Endothelial cell (in vitro differentiated cells): Measurements from ENCODE around the gene ZNF319. TPM values are rescaled to one million over a fixed set of nuclear protein-coding genes. Genes with fewer than 3 reads are reported as not detected.

Experiments
- DNase-seq: peaks from one replicate; pipeline ENCODE4 v3.0.0; 2021; ENCODE audit warnings: low spot score
- H3K27ac Mint-ChIP-seq: one replicate; pipeline ENCODE4 v1.8.0; 2021; ENCODE audit warnings: mixed read lengths, inconsistent platforms; ENCODE audit not compliant: unreplicated experiment
- H3K27me3 Mint-ChIP-seq: one replicate; pipeline ENCODE4 v1.8.0; 2021; ENCODE audit warnings: mild to moderate bottlenecking, moderate library complexity, mixed read lengths, inconsistent platforms; ENCODE audit not compliant: unreplicated experiment
- H3K36me3 Mint-ChIP-seq: one replicate; pipeline ENCODE4 v1.8.0; 2021; ENCODE audit warnings: mild to moderate bottlenecking, low read depth, mixed read lengths, inconsistent platforms; ENCODE audit not compliant: unreplicated experiment
- H3K4me1 Mint-ChIP-seq: one replicate; pipeline ENCODE4 v1.8.0; 2021; ENCODE audit warnings: mild to moderate bottlenecking, mixed read lengths, inconsistent platforms; ENCODE audit not compliant: unreplicated experiment
- H3K4me3 Mint-ChIP-seq: one replicate; pipeline ENCODE4 v1.8.0; 2021; ENCODE audit warnings: mild to moderate bottlenecking, mixed read lengths, inconsistent platforms; ENCODE audit not compliant: unreplicated experiment
- H3K9me3 Mint-ChIP-seq: one replicate; pipeline ENCODE4 v1.8.0; 2021; ENCODE audit warnings: mixed read lengths, inconsistent platforms; ENCODE audit not compliant: unreplicated experiment
- total RNA-seq: library from RNA; stranded (reverse); fragmentation: NEBNext Ultra II Directional; extraction: Animal tissue kit (Norgen Biotek cat#: 25700); gene quantifications from one replicate; pipeline ENCODE4 v1.2.1, GENCODE V29; 2021; ENCODE audit not compliant: unreplicated experiment
- TF ChIP-seq, protein P1 (sequence below): fragments of 200-600 bp; sonication (generic); IDR thresholded peaks from one replicate; pipeline ENCODE4 v1.5.0; 2021; ENCODE audit warnings: antibody characterized with exemption; ENCODE audit not compliant: unreplicated experiment

Gene ZNF319
- total RNA-seq, 1 donor from 2014 or later = 16.1 TPM

DNA sequence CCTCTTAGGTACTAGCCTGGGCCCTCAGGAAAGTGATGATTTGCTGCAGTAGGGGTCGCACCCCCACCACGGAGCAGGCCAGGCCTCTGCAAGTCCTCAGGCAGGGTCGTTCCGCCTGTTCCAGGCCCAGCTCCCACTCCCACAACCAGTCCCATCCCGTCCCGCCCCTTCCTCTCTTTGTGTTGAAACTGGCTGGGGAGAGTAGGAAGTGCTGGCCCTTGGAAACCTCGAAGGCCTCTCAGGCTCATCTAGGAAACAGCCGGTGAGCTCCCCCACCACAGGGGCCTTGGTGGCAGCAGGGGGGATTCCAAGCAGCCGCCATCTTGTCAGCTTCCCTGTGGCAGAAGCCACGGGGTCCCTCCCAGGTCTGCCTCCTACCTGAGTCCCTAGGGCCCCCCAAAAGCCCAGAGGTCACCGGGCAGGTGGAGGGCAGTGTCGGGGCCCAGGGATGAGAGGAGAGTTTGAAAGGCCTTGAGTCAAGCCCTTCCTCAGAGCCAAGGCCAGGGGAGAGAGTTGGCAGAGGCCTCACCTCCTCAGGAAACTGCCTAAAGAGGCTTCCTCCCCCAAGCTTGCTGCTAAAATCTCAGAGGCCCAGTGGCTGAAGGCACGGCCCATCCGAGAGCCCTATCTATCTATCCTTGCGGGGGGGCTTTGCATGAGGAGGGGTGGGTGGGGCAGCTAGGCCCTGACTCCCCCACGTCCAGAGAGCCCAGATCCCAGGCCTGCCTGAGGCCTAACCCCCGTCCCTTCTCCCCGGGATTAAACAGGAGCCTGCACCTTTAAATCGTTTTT lies 47.3 kb upstream of the ZNF319 start:
- TF ChIP-seq, protein P1, sequence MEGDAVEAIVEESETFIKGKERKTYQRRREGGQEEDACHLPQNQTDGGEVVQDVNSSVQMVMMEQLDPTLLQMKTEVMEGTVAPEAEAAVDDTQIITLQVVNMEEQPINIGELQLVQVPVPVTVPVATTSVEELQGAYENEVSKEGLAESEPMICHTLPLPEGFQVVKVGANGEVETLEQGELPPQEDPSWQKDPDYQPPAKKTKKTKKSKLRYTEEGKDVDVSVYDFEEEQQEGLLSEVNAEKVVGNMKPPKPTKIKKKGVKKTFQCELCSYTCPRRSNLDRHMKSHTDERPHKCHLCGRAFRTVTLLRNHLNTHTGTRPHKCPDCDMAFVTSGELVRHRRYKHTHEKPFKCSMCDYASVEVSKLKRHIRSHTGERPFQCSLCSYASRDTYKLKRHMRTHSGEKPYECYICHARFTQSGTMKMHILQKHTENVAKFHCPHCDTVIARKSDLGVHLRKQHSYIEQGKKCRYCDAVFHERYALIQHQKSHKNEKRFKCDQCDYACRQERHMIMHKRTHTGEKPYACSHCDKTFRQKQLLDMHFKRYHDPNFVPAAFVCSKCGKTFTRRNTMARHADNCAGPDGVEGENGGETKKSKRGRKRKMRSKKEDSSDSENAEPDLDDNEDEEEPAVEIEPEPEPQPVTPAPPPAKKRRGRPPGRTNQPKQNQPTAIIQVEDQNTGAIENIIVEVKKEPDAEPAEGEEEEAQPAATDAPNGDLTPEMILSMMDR = no peak
- peak overlapping the region; percentile 96 for H3K27ac Mint-ChIP-seq
- H3K4me1 Mint-ChIP-seq = peaks cover 41% of the 10 kb centered on the region
- H3K9me3 Mint-ChIP-seq = no peaks in the 10 kb centered on the region
- H3K27me3 Mint-ChIP-seq = peaks cover 15% of the 10 kb centered on the region
- H3K36me3 Mint-ChIP-seq = peaks cover 15% of the 10 kb centered on the region
- H3K4me3 Mint-ChIP-seq = peak overlapping the region; percentile 76
- DNase-seq = peak; percentile 74

DNA sequence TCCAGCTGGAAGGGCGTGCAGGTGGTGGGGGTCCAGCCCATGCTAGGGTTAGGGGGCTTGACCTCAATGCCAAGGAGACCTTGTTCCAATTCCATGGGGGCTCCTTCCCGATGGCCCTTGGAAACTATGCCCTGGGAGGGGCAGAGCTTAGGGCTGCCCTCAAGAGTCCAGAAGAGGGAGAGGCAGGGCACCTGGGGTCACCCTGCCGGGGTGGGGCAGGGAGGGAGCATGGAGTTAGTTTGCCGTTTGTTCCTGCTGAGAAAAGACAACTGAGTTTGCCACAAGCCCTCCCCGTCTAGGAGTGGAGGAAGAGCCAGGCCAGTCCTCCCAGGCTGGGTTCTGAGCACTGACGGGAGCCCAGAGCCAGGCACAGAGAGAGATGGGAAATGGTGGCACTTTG lies 46.5 kb upstream of the ZNF319 start:
- no peaks in the 10 kb centered on the region for H3K9me3 Mint-ChIP-seq

DNA sequence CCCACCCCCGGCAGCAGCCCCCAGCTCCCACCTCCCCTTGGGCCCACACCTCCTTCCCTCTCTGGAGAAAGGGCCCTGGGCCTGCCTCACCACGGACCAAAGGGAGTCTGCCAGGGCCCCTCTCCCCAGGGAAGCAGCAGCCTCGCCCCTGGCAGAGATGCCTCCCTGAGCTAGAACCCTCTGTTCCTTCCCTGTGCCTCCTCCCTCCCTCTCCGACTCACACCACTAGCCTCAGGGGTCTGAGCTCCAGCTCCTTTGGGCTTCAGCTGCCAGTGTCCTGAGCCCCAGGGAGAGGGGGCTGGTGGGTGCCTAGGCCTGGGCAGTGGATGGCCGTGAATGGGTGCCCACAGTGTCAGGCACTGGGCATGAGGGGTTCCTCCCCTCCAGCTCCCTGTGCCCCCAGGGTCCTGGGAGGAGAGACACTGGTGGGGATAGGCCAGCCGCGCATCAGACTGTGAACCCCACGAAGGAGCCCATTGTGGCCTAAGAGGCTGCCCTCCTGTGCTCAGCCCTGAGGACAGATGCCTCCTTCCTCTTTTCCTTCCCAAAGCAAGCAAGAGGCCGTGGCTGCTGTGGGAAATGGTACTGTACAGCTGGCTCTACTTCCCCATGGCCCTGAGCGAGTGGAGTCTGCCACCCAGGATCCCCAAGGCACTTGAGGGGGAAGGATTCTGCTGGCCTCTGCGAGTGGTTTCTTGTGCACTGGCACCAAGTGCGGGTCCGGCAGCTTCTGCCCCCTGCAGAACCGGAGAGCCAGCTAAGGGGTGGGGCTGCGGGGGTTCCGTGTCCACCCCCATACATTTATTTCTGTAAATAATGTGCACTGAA lies 45.8 kb upstream of the ZNF319 start:
- Mint-ChIP-seq H3K4me3 (no peak overlapping the region), H3K27ac (peak overlapping the region; percentile 96), H3K36me3 (peaks cover 16% of the 10 kb centered on the region), H3K9me3 (no peaks in the 10 kb centered on the region), H3K27me3 (peaks cover 17% of the 10 kb centered on the region), H3K4me1 (peaks cover 41% of the 10 kb centered on the region)
- TF ChIP-seq, protein P1 = no peak
- no peak for DNase-seq

More for the DNA sequence above, 46.5 kb upstream of the ZNF319 start:
- Mint-ChIP-seq H3K27me3 (peaks cover 17% of the 10 kb centered on the region), H3K4me3 (no peak overlapping the region), H3K4me1 (peaks cover 41% of the 10 kb centered on the region), H3K27ac (peak overlapping the region; percentile 96), H3K36me3 (peaks cover 16% of the 10 kb centered on the region)
- DNase-seq = no peak
- TF ChIP-seq, protein P1 = no peak

DNA sequence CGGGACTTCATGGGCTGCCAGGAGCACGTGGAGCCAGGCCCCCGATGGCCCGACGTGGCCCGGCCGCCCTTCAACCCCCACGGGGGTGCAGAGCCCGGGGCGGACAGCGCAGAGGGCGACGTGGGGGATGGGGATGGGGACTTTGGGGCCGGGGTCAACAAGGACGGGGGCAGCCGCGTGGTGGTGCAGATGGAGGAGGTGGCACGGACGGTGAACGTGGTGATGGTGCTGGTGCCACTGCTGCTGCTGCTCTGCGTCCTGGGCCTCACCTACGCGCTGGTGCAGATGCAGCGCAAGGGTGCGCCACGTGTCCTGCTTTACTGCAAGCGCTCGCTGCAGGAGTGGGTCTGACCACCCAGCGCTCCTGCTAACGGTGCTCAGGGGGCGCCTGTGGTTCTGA lies 44.6 kb upstream of the ZNF319 start:
- H3K36me3 Mint-ChIP-seq = peaks cover 17% of the 10 kb centered on the region
- no peak for DNase-seq
- TF ChIP-seq, protein P1 = no peak
- no peak overlapping the region for H3K27ac Mint-ChIP-seq
- H3K4me3 Mint-ChIP-seq = no peak overlapping the region
- no peaks in the 10 kb centered on the region for H3K9me3 Mint-ChIP-seq
- H3K4me1 Mint-ChIP-seq = peaks cover 34% of the 10 kb centered on the region
- H3K27me3 Mint-ChIP-seq = peaks cover 16% of the 10 kb centered on the region
